Activated T-cell treated with anti-CD3 and anti-CD28 coated beads for 48 hours (primary cell): ENCODE results near the gene C21orf91.

Experiments
- DNase-seq: peaks from one replicate; pipeline ENCODE4 v3.0.0-alpha.2; 2020; ENCODE audit warnings: low read depth

Gene C21orf91

DNA sequence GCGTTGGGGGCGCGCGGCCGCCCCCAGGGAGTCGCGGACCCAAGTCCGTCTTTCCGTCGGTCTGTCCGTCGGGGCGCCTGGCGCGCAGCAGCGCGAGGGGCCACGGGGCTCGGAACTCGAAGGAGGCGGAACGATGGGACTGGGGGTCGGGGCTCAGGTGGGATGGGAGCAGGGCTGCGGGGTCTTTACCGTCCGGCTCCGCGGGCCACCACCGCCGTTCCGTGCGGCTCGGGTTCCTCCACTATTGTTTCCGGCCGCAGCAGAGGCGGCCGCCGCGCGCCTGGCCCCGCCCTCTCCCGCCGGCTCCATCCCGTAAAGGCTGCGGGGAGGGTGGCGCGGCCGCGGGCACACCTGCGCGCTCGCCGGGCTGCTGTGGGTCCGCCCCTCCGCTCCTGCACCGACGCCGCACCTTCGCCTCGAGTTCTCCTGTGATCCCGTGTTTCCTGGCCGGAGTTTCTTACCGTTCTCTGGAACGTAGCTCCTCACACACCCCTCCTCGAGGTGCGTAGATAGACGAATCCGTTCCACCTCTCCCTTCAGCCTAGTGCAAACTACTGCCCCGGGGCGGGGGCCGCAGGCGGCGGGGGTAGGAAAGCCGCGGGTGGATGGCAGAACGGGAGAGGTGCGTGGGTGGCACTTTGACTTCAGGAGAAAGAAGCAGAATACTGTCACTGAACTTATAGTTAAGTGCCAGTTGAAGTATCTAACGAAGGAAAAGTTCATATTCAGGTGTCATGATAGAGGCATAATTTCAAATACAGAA lies at the start of gene C21orf91:
Gene C21orf91 (minus strand): TSS at position 243 of the 763 bp plus-strand sequence. CDS start 1,038 bp downstream, outside the sequence.
- DNase-seq: peak; percentile 80

GRCh38 chr21:17866590-17866989 lies 47.4 kb upstream of the C21orf91 start:
- no peak for DNase-seq

GRCh38 chr21:17859661-17860060 lies 40.5 kb upstream of the C21orf91 start:
- no peak for DNase-seq

- no peak for DNase-seq
Observed at GRCh38 chr21:17858747-17859146, 39.6 kb upstream of the C21orf91 start.

- no peak for DNase-seq
Observed at GRCh38 chr21:17854745-17855144, 35.6 kb upstream of the C21orf91 start.

DNA sequence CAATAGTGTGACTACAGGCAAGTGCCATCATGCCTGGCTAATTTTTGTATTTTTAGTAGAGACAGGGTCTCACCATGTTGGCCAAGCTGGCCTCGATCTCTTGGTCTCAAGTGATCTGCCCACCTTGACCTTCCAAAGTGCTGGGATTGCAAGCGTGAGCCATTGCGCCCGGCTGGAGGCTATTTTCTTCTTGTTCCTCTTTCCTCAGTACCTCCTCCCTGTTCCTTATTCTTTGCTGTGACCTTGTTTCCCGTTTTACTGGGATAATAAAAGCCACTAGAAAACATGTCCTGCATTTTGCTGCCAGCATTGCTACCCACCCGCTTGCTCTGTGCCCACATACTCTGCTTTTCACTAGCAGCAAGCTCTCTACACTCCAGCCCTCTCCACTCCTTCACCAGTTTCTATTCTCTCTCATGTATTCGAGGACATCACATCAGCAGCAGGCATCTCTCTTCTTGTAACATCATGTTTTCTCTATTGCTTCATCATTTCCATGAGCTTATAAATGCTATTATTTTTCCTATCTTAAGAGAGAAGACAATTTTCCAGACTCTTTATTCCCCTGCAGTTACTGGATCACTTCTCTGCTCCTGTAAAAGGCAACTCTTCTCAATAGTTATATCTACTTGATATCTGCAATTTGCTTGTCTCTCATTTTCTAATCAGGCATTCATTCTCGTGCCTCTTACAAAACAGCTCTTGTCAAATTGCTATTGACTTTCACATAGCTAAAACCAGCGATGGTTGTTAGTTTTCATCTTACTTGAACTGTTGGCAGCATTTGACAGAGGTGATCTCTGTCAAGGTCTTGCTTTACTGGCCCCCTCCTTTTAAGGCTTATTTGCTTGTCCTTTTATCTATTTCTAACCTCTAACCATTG lies 34.5 kb upstream of the C21orf91 start:
- DNase-seq: no peak

DNA sequence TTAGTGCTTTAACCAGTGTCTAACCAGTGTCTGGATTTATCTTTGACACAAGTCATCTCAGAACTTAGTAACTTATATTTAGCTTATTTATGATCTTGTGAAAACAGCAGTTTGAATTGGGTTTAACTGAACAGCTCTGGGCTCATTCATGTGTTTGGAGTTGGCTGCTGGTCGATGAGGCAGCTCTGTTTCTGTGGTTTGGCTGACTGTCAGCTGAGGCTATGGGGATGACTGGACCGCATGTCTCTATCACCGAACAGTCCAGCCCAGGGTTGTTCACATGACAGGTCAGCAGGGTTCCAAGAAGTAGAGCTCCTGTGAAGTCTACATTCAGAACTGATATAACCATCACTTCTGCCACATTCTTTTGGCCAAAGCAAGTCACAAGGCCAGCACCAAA lies 29.1 kb upstream of the C21orf91 start:
- no peak for DNase-seq

- DNase-seq: no peak
Observed at GRCh38 chr21:17841103-17841502, 21.9 kb upstream of the C21orf91 start.

DNA sequence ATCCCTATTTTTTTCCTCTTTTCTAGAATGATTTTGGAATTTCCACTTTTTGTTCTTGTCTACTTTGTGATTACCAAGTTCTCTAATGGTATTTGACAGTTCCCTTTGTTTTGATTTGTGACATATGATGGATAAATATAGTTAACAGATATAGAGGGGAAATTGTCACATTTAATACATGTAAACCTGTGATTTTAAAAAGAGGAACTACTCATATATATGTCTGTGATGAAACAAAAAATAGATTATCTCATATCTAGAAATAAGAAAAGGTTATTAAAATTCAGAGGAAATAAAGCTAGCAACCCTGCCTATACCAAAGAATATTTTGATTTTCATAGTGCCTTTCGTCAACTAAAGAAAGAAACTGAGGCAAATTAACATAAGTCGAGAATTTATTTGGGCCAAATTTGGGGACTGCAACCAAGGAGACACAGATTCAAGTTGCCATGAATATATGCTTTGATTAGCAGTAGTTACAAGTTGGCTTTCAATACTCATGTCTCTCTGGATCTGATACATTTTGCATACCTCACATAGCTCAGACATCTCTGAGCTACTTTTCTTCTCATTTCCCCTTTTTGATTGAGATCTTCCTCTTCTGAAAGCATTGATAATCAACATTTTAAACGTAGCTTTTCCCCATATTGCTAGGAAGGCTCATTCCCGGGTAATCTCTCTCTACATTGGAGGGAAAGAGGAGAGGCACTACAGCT lies 15.6 kb upstream of the C21orf91 start:
- DNase-seq: no peak

GRCh38 chr21:17829472-17829871 lies 10.3 kb upstream of the C21orf91 start:
- DNase-seq: no peak

GRCh38 chr21:17828223-17828622 lies 9.1 kb upstream of the C21orf91 start:
- DNase-seq: no peak

GRCh38 chr21:17823846-17824245 lies 4.7 kb upstream of the C21orf91 start:
- no peak for DNase-seq

- DNase-seq: no peak
Observed at GRCh38 chr21:17821121-17821520, 2.0 kb upstream of the C21orf91 start.

GRCh38 chr21:17819877-17820229 lies 697 bp upstream of the C21orf91 start:
- DNase-seq: no peak

DNA sequence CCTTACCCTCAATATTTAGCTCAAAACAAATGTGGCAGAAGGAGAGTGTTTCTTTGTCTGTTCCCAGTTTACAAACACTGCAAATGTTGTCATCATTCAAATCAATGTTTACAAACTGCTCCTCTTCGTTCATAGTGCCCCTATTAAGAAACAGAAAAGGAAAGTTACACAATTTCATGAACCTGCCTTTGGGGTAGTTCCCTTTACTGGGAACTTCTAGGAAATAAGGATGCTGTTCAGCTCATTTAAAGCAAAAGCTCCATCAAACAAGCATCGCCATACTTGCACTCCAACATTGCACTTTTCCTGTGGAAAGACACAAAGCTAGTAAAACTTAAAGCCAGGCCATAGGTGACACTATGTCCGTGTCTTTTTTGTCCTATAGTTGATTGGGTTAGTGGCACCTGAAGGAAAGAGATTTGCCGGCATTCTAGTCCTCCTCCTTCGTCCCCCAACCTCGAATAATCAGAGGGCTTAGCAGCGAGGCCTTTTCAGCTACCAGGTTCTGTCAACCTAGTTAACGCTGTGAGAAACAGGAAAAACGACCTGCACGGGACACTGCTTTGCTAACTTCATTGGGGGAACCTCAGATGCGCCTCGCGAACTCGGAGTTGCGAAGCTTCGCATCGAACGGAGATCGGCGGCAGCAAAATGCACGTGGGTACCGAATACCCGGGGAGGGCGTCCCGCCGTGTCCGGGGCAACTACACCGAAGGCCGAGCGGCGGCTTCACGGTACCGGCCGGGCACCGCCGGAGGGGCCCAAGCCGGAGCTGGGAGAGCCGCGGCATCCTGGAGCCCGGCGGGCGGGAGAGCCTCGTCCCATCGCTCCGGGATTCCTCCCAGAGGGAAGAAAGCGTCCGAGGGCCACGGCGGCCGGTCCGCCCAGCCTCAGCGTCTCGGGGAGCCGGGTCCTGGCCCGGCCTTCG lies 706 bp downstream of the C21orf91 start:
- DNase-seq: peak; percentile 25

GRCh38 chr21:17813353-17813752 lies 5.8 kb downstream of the C21orf91 start:
- DNase-seq: no peak

DNA sequence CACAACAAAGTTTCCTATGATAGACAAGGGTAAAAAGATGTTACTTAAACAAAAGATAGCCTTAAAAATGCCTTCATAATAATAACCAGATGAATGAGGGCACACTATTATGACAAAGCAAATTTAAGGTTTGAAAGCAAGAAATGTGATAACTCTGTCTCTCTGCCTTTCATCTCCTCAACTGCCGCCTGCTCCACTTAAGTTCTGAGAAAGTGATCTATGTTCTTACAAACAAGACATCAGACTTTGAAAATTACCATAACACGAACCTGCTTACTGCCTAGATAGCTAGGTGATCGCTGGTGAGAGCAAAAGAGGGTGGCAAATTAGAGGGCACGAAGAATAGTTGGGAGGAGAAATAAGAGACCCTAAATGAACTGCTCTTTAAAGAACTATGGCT lies 13.2 kb downstream of the C21orf91 start:
- DNase-seq: no peak

GRCh38 chr21:17803536-17803935 lies 15.6 kb downstream of the C21orf91 start:
- no peak for DNase-seq

- no peak for DNase-seq
Observed at GRCh38 chr21:17802572-17802971, 16.6 kb downstream of the C21orf91 start.

GRCh38 chr21:17799414-17800164 lies 19.6 kb downstream of the C21orf91 start:
- DNase-seq: no peak

DNA sequence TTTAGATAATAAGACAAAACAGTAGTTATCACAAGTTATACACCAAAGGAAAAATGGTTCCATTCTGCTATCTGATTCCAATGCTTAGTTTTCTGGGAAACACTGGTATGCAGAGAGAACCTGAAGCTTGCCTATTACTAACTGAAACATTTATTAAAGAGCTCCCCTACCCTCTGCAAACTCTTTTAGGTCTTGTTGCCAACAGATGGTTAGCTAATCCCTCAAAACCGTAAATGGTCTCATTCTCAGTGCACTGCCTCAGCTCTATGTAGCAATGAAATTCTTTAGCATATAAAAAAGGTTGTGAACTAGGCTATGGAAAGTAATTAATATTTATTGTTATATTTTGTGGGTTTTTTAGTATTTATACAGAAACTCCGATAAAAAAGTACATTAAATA lies 20.4 kb downstream of the C21orf91 start:
- DNase-seq: no peak
